Medulla oblongata (tissue), 1 donor: Measurements from ENCODE around the gene OR52E8.
A peak's percentile ranks its signal among the peaks of the same experiment; 100 is the strongest.

Source experiments
- DNase-seq: peaks from one replicate; pipeline ENCODE4 v3.0.0-alpha.2; 2015; ENCODE audit errors: extremely low spot score

The OR52E8 gene

DNA sequence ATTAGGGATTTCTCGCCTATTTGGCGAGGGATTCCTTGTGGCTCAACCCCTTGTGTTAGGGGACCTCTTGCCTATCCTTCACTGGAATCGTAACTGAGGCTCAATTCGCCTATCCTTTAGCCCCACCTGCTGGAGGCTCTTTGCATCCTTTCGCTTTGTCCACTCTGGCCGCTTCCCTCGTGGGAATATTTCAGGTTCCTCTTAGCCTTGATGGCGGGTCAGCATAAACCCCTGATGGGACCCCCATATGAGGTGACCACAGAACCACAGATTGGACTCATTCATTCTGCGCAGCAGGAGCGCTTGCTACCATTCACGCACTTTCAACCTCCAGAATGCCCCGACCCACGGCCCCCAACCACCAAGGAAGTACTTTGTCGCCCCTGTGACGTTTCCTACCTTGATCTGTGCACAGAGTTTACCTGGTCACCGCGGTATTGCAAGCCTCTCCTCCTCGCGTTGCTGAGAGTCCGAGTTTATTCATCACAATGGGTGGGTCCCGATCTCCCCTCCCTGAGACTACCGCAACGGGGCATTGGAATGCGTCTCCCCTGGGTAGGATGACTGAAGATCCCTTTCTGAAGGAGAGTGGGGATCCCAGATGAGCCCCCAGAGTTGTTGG, 48.9 kb downstream of the OR52E8 start, which contains the start of gene OR52N2:
Gene OR52N2, plus strand, starts transcription at position 425 of the 622 bp plus-strand sequence. CDS start 11,412 bp downstream, outside the sequence.
- DNase-seq, result peak; percentile 91

- no peak for DNase-seq
Observed at GRCh38 chr11:5807580-5807979, 49.9 kb downstream of the OR52E8 start.
